Activated naive CD8-positive, alpha-beta T cell treated with anti-CD3 and anti-CD28 coated beads, Interleukin-2, amount 50 U/mL, for 16 hours (primary cell): Measurements from ENCODE around the gene NPTX2.

Experiments used
- DNase-seq: peaks from one replicate; pipeline ENCODE4 v3.0.0-alpha.2; 2020; ENCODE audit warnings: low read depth, low spot score

NPTX2 gene

GRCh38 chr7:98618786-98619185, 1.7 kb downstream of the NPTX2 start:
- no peak for DNase-seq

DNA sequence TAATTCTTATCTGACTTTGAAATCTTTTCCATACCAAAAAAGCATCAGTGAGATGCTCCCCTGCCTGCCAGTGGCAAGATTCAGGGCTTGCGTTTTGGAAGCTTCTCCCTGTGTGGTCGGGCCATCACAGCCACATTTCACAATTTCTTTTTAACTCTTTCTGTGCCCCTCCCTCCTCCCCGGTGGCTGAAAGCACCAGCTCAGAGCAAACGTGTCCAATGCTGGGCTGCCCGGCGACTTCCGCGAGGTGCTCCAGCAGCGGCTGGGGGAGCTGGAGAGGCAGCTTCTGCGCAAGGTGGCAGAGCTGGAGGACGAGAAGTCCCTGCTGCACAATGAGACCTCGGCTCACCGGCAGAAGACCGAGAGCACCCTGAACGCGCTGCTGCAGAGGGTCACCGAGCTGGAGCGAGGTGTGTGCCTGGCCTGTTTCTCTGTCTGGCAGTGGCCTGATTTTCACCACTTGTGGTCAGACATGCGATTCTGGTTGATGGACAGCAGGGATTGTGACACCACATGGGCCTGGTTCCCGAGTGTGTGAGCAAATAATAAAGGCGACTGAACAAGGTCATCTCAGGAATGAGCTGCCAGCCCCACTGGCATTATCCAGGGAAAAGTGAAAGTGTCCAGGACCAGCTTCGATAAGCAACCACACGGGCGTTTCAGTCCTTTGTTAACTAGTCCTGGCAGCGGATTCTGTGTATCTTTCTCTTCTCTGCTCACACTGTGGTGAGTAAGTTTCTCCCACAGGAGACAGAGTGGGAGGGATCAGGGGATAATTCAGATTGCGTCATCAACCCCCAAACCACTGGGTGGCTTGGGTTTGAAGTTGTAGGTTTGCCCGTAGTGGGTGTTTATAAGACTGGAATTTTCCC, 2.6 kb downstream of the NPTX2 start:
- DNase-seq: no peak

DNA sequence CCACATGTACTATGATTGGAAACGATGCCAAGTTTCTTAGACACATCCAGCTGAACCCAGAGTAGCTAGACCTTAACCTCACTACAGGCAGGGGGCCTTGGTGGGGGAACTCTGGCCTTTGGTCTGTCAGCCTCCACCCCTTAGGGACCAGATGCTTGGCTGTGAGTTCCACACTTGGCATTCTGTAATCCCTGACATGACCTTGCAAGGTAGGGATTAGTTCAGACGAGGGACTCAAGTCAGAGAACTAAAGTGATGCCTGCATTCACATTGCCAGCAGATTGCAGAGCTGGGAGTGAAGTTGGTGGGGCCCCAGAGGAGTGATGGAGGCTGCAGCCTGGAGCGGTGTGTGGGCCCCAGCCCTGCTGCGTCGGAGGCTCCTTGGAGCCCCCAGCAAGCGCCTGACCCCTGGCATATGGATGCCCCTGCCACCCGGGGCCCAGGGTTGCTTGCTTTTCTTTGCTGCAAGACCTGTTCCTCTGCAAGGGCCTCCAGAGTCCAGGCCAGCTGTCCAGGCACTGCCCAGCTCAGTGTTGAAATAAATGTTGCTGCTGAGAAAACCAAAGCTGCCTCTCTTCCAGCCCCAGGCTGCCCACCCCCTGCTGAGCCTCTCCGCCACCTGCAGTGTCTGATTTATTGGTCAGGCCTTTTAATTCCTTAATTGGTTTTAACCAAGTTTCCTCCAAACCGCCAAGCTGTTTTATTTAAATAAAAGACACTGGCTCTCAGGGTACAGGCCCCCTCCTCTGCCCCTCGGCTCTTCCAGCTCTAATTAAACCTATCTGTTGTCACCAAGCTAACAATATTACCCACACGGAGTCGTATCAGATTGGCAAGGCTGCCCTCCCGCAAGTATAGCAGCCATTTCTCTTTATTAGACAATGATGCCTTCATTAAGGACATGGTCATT, 4.7 kb downstream of the NPTX2 start:
- no peak for DNase-seq

GRCh38 chr7:98622926-98623325, 5.8 kb downstream of the NPTX2 start:
- no peak for DNase-seq

GRCh38 chr7:98624846-98625420, 7.8 kb downstream of the NPTX2 start:
- DNase-seq: no peak

GRCh38 chr7:98626460-98627412, 9.7 kb downstream of the NPTX2 start:
- no peak for DNase-seq

- no peak for DNase-seq
Measured at GRCh38 chr7:98627413-98627790, 10.3 kb downstream of the NPTX2 start.

GRCh38 chr7:98628418-98628817, 11.3 kb downstream of the NPTX2 start:
- no peak for DNase-seq

DNA sequence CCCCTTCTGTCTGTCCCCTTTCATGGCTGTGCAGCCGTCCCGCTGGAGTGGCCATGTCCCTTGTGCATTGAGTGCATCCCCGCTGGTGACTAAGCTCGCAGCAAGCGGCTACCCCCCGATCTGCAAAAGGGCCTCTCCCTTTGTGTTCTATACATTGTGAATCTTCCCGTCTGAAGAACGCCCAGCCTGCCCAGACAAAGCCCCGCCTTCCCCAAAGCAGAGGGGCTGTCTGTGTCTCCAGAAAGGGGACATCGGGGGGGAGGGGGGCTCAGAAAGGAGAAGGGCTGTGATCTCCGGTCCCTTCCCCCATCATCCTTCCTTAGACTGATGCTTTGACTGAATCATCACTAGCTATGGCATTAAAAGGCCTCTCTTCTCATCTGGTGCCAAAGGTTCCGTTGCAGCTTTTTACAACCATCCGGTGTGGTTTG, 11.9 kb downstream of the NPTX2 start:
- DNase-seq: no peak

DNA sequence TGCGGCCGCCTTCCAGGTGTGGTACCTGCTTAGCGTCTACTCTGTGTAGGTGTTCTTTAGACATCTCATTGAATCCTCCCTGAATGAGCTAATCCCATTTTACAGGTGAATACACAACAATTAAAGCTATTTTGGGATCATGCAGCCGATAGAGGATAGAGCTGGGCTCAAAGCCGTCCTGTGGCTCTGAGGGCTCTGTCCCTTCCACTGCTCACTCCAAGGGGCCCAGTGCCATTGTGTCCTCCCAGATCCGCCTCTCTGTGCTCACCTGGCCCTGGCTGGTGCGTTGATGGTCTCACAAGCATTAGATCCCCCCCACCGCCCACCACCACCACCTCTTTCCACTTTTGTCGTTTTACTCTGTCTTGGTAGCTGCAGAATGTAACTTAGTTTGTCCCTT, 13.1 kb downstream of the NPTX2 start:
- no peak for DNase-seq

GRCh38 chr7:98630770-98631169, 13.7 kb downstream of the NPTX2 start:
- DNase-seq: no peak

GRCh38 chr7:98638853-98639252, 21.8 kb downstream of the NPTX2 start:
- DNase-seq: no peak

DNA sequence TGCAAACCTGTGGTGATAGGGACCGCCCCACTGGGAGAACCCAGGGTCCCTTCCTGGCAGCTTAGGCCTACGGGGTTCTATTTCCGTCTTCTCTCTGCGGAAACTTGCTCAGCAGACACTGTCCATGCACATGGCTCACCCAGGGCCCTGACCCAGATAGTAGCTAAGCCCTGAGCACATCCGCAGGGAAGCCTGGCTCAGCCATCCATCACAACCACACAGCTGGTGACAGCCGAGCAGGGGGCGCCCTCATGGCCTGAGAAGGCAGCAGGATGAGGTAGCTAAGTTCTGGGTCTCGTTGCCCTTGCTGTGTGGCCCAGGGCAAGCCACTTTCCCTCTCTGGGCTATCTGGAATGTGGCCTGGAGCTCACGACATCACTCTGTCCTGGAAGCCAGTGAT, 23.3 kb downstream of the NPTX2 start:
- no peak for DNase-seq

- DNase-seq: no peak
Measured at GRCh38 chr7:98641646-98642500, 24.8 kb downstream of the NPTX2 start.

GRCh38 chr7:98643236-98643985, 26.3 kb downstream of the NPTX2 start:
- DNase-seq: no peak

DNA sequence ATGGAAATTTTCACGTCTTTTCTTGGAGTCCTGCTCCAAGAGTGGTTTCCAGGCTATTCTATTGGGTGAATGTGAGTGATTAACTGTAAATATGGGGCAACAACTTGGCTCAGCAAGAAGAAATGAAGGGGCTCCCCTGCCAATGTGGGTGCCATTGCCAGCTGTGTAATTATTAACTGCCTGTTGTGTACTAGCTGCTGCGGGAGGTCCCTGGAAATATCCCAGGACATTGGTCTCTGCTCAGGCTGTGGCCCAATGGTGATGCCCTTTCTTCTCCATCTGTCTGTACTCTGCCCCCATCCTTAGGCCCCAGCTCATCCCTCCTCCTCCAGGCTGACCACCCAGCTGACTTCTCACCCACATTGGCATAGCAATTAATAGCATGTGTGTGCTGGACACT, 29.4 kb downstream of the NPTX2 start:
- no peak for DNase-seq

DNA sequence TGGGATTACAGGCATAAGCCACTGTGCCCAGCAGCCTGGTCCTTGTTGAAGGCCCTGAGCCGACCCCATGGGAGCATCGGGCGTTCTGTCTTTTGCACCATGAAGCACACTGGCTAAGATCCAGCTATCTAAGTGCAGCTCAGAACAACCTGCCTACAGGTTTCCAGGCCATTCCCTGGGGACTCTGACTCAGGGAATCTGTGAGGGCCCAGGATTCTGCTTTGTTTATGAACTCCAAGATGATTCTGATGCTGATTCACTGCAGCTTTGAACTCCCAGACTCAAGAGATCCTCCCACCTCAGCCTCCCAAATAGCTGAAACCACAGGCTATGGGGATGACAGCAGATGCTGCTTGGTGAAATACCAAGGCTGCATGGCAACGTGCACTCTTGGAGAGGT, 30.2 kb downstream of the NPTX2 start:
- DNase-seq: no peak

GRCh38 chr7:98651760-98652159, 34.7 kb downstream of the NPTX2 start:
- no peak for DNase-seq

- no peak for DNase-seq
Measured at GRCh38 chr7:98653601-98654310, 36.7 kb downstream of the NPTX2 start.
